GM19324 (cell line): ENCODE measurements around the gene CASP2.

Experiments used
- ATAC-seq: cut with Tn5 transposase; IDR thresholded peaks from one replicate; pipeline ENCODE4 v1.9.1; 2021; ENCODE audit warnings: mild to moderate bottlenecking, moderate library complexity; ENCODE audit not compliant: unreplicated experiment, low FRiP score

Gene CASP2

DNA sequence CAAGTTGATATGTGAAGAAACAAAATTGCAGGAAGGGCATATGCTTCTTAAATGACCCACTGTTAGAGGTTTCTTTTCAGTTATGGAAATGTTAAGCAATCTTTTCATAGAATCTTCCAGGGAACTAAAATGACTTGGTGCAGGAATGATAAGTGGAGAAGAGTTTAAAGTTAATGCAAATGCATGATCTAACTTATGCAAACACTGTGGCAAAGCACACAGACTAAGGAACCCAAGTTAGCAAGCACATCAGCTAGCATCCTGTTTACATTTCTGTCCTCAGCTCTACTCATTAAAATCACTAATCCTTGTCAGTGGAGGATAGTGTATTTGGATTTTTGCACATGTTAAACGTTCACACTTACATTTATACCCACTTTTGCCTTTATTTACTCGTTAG is 37.1 kb downstream of the CASP2 start:
- ATAC-seq = peak; percentile 64

DNA sequence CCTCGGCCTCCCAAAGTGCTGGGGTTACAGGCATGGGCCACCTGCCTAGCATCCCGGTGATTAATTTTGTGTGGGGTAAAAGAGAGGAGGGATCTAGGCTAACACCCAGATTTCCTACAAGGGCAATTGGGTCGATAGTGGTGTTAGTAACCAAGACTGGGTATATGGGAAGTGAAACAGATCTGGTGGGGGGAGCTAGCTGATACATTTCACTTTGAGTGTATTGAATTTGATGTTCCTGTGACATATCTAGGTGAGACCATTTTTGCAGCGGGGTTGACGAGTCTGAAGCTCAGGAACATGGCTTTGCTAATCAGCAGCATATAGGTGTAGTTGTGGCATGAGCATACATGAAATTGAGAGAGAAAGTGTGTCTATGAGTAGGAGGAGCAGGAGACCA is 39.8 kb downstream of the CASP2 start:
- ATAC-seq = peak; percentile 55

DNA sequence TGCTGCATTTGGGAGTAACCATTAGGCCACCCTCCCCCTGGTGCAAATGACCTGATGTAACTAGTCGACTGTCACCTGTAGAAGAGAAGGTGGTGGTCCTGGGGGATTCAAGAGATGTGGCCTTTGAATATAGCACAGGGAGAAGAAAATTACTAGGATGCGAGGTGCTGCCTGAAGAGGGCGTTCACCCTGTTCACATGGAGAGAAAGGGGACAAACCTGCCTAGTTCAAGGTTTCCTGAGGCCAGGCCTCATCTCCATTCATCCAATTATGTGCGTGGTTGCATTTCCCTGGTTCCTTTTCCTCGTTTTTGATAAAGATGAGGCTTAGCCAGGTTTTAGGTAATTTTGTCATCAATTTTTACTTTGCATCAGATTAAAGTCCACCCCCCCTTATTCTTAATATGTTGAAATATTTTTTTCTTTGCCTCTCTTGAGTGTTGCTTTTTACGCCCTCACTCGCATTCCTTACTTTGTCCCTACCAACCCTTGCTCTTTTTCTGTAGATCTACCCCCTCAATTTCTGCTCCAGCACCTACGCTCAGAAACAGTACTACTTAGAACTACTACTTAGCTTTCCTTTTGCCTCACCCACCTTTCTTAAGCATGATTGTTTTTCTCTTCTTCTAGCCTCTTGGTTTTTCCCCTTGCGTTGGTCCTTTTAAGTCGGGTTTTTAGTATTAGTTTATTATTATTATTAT is 41.5 kb downstream of the CASP2 start:
- no peak for ATAC-seq

DNA sequence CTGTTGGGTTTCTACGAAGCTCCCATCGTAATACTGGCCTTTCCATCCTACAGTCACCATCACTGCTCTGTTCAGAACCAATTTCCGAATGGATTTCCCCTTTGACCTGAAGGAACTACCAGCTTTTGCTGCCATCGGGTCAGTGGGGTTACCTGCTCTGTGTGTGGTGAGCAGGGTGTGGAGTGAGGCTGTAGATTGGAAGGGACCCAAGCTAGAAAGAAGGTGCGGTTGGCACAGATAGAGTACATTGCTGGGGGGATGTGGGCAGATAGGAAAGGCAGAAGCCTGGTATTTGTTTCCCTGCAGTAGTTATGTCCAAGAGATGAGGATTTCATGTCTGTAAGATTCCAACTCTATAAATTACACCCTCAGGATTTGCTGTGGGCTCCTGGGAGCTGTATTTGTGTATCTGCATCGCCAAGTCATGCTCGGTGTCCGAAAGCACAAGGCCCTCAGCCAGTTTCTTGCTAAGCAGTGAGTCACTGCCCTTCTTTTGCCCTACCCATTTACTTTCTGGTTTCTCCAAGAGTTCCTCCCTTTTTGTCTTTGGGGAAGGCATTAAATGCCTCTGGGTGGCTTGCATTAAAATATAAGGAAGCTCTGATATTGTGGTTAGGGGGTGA is 43.1 kb downstream of the CASP2 start:
- ATAC-seq = no peak

DNA sequence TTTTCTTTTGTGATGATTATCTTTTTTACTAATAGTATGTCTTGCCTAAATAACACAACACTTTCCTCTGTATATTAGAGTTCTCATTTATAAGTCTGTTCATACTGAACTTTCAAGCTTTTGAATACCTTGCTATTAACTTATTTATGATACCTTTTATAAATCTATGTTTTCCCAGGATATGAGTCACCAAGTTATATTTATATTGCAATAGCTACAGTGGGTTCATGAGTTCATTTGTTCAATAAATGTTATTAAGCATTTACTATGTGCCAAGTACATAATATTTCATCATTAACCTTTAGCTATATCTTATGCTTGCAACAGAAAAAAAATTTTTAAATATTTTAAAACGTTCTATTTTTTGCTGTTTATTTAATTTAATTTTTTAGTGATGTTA is 46.1 kb downstream of the CASP2 start:
- no peak for ATAC-seq

DNA sequence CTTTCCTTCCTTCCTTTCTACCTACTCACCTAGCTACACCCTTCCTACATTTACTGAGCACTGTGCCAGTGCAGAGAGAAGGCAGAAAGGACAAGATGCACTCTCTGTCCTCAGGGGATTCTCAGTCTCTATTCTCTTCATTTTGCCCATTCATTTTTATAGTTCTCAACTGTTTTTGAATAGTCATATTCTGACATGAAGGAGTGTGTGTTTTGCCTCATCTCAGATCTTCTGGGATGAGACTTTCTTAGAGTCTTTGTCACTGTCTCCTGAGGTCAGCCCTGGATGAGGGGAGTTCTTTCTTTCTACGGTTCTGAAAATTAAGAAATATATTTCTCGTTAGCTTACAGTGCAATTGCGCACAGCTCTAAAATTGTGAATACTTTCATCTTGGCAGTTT is 49.1 kb downstream of the CASP2 start:
- ATAC-seq = no peak

DNA sequence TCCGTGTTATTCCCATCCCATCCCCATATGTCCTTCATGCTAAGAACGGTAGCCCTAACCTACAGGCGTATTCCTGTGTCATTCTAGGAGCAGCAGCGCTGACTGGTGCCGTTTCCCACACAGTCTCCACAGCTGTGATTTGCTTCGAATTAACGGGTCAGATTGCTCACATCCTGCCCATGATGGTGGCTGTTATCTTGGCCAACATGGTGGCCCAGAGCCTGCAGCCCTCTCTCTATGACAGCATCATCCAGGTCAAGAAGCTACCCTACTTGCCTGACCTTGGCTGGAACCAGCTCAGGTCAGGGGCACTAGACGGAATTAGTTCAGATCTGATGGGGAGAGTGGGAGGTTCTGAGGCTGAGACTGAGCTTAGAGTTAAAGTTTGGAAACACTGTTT is 53.7 kb downstream of the CASP2 start:
- no peak for ATAC-seq

DNA sequence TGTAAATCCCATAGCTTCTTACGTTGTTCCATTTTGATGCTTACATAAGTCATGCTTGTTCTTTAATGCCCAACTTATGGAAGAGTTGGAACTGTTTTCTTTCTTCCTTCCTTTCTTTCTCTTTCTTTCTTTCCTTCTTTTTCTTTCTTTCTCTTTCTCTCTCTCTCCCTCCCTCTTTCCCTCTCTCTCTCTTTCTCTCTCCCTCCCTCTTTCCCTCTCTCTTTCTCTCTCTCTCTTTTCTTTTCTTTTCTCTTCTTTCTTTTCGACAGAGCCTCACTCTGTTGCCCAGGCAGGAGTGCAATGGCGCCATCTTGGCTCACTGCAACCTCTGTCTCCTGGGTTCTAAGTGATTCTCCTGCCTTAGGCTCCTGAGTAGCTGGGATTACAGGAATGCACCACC is 55.4 kb downstream of the CASP2 start:
- no peak for ATAC-seq

DNA sequence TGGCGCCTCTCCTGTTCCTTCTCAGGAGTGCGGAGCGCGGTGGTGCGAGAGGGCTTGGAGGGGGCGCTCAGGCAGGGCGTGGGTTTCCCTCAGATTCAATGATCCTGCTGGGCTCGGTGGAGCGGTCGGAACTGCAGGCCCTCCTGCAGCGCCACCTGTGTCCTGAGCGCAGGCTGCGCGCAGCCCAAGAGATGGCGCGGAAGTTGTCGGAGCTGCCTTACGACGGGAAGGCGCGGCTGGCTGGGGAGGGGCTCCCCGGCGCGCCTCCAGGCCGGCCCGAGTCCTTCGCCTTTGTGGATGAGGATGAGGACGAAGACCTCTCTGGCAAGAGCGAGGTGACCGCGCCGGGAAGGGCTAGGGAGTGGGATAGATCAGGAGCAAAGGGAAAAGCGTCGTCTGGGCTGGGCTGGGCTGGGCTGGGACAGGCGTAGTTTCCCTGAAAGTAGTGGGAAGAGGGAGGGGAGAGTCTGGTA is 57.3 kb downstream of the CASP2 start:
- ATAC-seq = peak; percentile 68

DNA sequence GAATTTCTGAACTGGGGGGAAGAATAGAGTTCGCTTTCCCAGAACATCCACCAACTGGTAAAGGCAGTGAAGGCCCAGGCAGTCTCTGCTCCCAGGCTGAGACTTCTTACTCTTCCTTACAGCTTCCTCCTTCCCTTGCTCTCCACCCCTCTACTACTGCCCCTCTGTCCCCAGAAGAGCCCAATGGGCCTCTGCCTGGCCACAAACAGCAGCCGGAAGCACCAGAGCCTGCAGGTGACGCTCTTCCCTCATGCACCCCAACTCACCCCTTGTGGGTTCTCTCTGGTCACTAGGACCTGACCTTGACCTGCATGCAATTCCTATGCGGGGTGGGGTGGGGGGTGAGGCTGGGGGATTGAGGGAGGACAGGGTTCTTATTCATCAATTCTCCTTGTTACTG is 57.9 kb downstream of the CASP2 start:
- no peak for ATAC-seq

DNA sequence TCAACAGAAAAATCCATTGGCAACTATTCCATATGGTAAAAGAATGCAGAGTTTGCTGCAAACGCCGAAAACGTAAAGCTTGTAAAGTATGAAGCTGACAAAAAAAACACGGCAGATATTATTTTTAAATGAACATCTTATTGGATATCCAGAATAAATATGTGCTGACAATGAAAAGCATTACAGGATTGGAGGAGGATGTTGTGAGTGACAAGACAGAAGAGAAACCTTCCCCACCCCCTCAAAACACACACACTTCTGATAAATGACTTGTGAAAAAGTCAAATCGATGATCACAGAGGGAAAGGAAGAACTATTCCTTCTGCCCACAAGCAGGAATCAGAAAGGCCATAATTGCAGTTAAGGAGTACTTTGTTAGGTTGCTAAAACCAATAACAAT is 59.8 kb downstream of the CASP2 start:
- ATAC-seq = no peak

DNA sequence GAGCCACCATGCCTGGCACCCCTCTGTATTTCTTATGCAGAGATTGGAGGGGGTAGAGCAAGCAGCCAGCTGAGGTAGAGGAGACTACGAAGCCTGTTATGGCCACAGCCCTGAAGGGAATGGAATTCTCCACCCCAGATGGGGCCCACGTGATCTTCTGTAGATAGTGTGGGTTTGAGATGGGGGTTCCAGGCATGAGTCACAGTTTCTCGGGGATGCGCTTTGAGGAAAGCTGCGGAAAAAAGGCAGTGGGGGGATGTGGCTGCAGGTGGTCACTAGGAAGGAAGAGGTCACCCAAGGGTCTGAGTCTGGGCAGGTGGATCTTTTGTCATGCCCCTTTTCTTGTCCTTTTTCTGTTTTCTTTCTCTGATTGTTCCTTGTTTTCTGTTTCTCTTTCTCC is 62.9 kb downstream of the CASP2 start:
- no peak for ATAC-seq

DNA sequence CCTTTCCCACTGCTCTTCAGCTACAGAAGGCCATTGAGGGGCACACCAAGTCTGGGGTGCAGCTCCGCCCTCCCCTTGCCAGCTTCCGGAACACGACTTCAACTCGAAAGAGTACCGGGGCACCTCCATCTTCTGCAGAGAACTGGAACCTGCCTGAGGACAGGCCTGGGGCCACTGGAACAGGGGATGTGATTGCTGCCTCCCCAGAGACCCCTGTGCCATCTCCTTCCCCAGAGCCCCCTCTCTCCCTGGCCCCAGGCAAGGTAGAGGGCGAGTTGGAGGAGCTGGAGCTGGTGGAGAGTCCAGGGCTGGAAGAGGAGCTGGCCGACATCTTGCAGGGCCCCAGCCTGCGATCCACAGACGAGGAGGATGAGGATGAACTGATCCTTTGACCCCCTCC is 63.4 kb downstream of the CASP2 start:
- no peak for ATAC-seq

DNA sequence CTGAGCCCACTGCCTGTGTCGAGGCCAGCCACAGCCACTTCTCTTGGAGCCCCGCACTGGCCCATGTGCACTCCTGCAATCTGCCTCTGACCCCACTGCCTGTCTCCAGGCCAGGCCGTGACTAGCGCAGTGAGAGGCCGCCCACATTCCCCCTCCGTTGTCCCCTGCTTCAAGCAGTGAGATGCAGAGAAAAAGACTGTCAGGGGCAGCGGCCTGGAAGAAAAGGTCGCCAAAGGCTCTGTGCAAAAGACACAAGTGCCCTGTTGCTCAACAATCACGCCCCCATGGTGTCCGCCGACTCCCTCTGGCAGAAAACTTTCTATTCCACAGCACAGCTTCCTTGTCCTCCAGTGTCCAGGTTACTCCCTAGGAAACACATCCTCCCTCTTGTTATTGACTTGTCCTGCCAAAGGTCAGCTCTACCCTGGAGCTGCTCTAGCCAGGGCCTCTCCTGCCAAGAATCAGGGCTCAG is 64.4 kb downstream of the CASP2 start:
- no peak for ATAC-seq

DNA sequence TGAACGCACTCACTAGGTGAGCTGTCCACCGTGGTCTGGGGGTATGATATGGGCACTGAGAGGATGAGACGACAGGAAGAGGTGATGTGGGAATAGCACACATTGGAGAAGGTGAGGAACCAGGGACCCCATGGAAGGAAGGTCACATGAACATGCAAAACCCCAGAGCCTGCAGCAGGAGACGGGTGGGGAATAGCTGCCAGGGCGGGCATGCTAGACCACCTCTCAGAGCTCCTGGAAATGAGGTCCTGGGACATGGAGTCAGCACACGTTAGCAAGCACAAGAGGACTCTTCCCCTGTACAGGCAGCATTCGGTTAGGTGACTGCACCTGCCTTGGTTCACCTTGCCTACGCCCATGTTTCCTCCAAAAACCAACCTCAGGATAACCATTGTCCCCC is 66.2 kb downstream of the CASP2 start:
- no peak for ATAC-seq

DNA sequence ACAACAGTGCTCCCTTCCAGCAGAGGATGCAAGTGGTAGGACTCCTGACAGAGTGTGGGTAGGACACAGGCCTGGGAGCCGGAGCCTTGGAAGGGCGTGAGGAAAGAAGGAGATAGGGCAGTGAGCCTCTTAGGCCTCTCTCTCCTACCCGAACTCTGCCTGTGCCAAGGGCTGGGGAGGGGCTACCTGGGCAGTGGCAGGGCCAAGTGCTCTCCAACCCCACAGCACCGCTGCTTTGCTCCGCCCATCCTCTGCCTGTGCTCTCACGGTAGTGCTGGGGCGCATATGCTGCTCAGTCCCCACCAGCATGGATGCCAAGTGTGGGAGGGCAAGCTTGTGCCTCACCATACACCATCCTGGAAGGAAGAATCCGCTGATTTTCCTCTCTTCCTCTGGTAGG is 66.8 kb downstream of the CASP2 start:
- no peak for ATAC-seq

DNA sequence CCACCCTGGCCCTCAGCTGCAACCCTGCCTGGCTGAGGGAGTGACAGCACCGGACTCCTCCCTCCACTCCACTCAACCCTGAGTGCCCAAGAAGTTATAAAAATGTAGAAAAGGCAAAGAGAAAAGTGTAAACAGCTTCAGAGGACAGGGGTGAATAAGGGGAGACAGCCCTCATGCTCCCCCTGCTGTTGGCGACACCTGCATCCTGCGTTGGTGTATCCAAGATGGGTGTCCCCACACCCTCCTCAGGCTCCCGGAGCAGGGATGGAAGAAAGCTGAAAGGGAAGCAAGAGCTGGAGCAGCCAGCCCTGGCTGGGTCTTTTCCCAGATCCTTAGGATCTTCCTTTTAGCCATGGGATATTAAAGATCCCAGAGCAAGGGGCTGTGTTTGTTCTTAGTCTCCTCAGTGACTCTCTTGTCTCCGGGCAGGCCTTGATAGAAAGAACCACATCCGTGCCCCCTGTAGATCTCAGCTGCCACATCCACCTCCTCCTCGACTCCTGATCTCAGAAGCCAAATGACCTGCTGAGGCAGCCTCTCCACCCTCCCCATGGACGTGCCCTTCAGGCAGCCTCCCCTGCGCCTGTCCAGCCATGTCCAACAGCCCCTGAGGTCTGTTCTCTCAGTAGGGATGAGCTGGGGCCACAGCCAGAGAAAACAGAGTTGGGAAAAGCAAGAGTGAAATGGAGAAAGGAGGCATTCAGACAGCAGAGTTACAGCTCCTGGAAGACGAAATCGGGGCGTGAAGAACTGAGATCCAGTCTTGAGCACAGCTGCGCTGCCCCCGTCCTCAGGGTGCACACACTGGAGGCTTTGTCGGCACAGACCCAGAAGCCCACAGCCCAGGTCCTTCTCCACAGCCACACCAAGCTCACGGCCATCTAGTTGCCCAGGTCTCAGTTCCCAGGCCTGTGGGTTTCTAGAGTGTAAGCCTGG is 67.6 kb downstream of the CASP2 start:
- ATAC-seq = no peak

DNA sequence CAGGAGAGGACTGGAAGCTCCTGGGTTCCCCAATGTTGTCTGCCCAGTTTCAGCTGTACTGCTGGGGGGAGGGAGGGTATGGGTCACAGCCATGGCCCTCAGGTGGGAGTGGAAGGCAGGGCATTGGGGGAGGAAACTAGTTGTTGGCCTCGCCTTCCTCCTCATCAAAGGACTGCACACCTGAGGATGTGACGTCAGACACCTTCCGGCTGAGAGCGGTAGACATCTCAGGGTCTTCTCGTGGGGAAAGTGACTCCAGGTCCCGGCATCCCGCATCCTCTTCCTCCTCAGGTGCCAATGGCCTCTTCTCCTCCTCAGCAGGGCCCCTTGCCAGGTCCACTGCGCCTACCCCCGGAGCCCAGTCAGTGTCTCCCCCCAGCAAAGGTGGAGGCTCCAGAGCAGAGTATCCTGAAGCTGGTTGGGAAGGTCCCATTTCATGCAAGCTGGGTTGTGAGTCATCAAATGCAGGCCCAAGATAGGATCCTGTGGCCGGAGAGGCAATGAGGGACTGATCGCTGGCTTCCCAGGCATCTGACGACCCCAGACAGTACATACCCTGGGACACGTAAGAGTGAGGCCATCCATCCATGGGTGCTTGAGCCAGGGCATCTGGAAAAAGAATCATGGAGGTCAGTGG is 68.4 kb downstream of the CASP2 start:
- ATAC-seq = no peak
